ENCODE results near the gene VAPA.

DNA sequence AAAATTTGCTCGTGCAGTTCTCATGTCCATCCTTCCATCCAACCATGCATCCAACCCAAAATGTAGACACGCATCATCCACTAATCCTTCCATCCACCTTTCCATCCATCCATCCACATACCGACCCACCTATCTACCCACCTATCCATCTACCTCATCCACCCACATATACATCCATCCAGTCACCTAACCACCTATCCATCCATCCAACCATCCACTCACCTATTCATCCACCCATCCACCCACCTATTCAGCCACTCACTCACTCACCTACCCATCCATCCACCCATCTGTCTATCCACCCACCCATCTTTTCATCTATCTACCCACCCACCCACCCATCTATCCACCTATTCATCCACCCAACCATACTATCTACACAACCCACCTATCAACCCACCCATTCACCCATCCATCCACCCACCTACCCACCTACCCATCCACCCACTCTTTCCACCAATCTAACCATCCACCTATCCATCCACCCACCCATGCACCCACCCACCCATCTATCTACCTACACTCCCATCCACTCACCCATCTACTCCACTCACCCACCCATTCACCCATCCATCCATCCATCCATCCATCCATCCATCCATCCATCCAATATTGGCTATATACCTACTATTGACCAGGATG is 94.3 kb downstream of the VAPA start:
- TF ChIP-seq, protein P1, sequence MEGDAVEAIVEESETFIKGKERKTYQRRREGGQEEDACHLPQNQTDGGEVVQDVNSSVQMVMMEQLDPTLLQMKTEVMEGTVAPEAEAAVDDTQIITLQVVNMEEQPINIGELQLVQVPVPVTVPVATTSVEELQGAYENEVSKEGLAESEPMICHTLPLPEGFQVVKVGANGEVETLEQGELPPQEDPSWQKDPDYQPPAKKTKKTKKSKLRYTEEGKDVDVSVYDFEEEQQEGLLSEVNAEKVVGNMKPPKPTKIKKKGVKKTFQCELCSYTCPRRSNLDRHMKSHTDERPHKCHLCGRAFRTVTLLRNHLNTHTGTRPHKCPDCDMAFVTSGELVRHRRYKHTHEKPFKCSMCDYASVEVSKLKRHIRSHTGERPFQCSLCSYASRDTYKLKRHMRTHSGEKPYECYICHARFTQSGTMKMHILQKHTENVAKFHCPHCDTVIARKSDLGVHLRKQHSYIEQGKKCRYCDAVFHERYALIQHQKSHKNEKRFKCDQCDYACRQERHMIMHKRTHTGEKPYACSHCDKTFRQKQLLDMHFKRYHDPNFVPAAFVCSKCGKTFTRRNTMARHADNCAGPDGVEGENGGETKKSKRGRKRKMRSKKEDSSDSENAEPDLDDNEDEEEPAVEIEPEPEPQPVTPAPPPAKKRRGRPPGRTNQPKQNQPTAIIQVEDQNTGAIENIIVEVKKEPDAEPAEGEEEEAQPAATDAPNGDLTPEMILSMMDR (IDR thresholded peaks at IDR 0.05; ENCODE audit: insufficient read depth, low read length), result no peak
- no peak for TF ChIP-seq POLR2AphosphoS5 (IDR thresholded peaks at IDR 0.05; ENCODE audit: low read depth)
- TF ChIP-seq, protein P2, sequence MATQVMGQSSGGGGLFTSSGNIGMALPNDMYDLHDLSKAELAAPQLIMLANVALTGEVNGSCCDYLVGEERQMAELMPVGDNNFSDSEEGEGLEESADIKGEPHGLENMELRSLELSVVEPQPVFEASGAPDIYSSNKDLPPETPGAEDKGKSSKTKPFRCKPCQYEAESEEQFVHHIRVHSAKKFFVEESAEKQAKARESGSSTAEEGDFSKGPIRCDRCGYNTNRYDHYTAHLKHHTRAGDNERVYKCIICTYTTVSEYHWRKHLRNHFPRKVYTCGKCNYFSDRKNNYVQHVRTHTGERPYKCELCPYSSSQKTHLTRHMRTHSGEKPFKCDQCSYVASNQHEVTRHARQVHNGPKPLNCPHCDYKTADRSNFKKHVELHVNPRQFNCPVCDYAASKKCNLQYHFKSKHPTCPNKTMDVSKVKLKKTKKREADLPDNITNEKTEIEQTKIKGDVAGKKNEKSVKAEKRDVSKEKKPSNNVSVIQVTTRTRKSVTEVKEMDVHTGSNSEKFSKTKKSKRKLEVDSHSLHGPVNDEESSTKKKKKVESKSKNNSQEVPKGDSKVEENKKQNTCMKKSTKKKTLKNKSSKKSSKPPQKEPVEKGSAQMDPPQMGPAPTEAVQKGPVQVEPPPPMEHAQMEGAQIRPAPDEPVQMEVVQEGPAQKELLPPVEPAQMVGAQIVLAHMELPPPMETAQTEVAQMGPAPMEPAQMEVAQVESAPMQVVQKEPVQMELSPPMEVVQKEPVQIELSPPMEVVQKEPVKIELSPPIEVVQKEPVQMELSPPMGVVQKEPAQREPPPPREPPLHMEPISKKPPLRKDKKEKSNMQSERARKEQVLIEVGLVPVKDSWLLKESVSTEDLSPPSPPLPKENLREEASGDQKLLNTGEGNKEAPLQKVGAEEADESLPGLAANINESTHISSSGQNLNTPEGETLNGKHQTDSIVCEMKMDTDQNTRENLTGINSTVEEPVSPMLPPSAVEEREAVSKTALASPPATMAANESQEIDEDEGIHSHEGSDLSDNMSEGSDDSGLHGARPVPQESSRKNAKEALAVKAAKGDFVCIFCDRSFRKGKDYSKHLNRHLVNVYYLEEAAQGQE (IDR thresholded peaks at IDR 0.05; ENCODE audit: insufficient replicate concordance, low read depth), result no peak
